ENCODE results near the gene ACTR1A.
"Not testable (repeated sequence)": the region's sequence is repeated elsewhere in the genome, so short reads cannot be mapped to it uniquely, and the experiment has no call there.

The ACTR1A gene

GRCh38 chr10:102514487-102515311, 12.2 kb upstream of the ACTR1A start:
- no peak for DNase-seq

GRCh38 chr10:102511583-102512274, 9.2 kb upstream of the ACTR1A start:
- no peak for DNase-seq

GRCh38 chr10:102509387-102509786, 6.9 kb upstream of the ACTR1A start:
- DNase-seq, result no peak

GRCh38 chr10:102508506-102508905, 6.0 kb upstream of the ACTR1A start:
- no peak for DNase-seq

- no peak for DNase-seq
Measured at GRCh38 chr10:102507521-102507920, 5.0 kb upstream of the ACTR1A start.

GRCh38 chr10:102505462-102506115, 3.1 kb upstream of the ACTR1A start:
- no peak for DNase-seq

GRCh38 chr10:102504976-102505300, 2.4 kb upstream of the ACTR1A start:
- no peak for DNase-seq

GRCh38 chr10:102504179-102504975, 1.9 kb upstream of the ACTR1A start:
- DNase-seq, result no peak

GRCh38 chr10:102503264-102504178, 1.0 kb upstream of the ACTR1A start, which contains the start of gene SUFU:
Gene SUFU (plus strand): TSS chr10:102503972. CDS start chr10:102504153, 181 bp downstream.
- DNase-seq, result peak; percentile 98

GRCh38 chr10:102502029-102502336, 529 bp downstream of the ACTR1A start:
- peak; percentile 99 for DNase-seq

GRCh38 chr10:102501201-102502028, 1.1 kb downstream of the ACTR1A start:
- no peak for DNase-seq

- DNase-seq, result not testable (repeated sequence)
Measured at GRCh38 chr10:102500686-102501085, 1.8 kb downstream of the ACTR1A start.

- no peak for DNase-seq
Measured at GRCh38 chr10:102499356-102499755, 3.2 kb downstream of the ACTR1A start.

GRCh38 chr10:102497545-102497944, 5.0 kb downstream of the ACTR1A start:
- DNase-seq, result no peak

GRCh38 chr10:102493771-102494170, 8.7 kb downstream of the ACTR1A start:
- DNase-seq, result no peak

- no peak for DNase-seq
Measured at GRCh38 chr10:102492983-102493382, 9.5 kb downstream of the ACTR1A start.

GRCh38 chr10:102492344-102492939, 10.1 kb downstream of the ACTR1A start:
- DNase-seq, result no peak

GRCh38 chr10:102491136-102491535, 11.4 kb downstream of the ACTR1A start:
- no peak for DNase-seq

GRCh38 chr10:102485093-102485784, 17.3 kb downstream of the ACTR1A start:
- no peak for DNase-seq

- DNase-seq, result no peak
Measured at GRCh38 chr10:102484021-102484420, 18.5 kb downstream of the ACTR1A start.

Measured in fibroblast of skin of back (primary cell).